Stomach (tissue), 4 donors: ENCODE data around the gene CNOT9.

Source experiments
- CTCF ChIP-seq, 7 experiments: fragments of 450-650 bp in 4 of 7; fragments of 200-600 bp in 3 of 7; sonication (generic) in 3 of 7; IDR thresholded peaks; one replicate each; pipeline ENCODE4 v1.5.1; 2016 to 2019; ENCODE audit warnings: antibody characterized with exemption in 7 of 7, control low read depth in 2 of 7, mild to moderate bottlenecking in 1 of 7
- POLR2AphosphoS5 ChIP-seq, 3 donors: sonication (generic); formaldehyde crosslinking; IDR thresholded peaks; one replicate each; pipeline ENCODE4 v1.6.1; 2016; ENCODE audit warnings: antibody characterized with exemption in 3 of 3

- peak in 1 of 3 donors; percentile 51 for TF ChIP-seq POLR2AphosphoS5 (IDR thresholded peaks at IDR 0.05)
- no peak for TF ChIP-seq CTCF (IDR thresholded peaks at IDR 0.05)
These were observed 47.3 kb downstream of the CNOT9 start for GRCh38 chr2:218615868-218616315.
